Body of pancreas (tissue), 4 donors: ENCODE measurements around the gene MRPS7.

ENCODE experiments used
- POLR2A ChIP-seq, 3 donors: fragments of 450-650 bp; IDR thresholded peaks; one replicate each; pipeline ENCODE4 v1.6.1; 2016; ENCODE audit warnings: antibody characterized with exemption in 3 of 3, mild to moderate bottlenecking in 2 of 3
- TF ChIP-seq, protein P1 (sequence below), 7 experiments: fragments of 450-650 bp in 4 of 7; fragments of 200-600 bp in 3 of 7; sonication (generic) in 3 of 7; IDR thresholded peaks; one replicate each; pipeline ENCODE4 v1.5.1; 2016 to 2019; ENCODE audit warnings: antibody characterized with exemption in 7 of 7

DNA sequence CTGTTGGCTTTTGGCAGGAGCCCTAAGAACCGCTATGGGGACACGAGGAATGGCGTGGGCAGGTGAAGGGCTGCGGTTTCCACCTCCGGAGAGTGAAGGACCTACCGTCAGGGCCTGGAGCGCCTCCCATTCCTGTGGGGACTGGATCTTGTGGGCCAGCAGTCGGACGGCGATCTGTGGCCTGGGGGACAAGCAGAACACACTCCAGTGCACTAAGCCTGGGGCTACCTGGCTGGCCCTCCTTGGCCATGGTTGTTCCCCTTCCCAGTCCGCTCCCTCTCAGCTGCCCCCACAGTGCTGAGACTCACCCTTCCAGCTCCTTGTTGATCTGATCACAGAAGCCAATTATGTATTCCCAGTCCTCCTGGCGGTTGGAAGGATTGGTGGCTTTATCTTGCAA, 15.3 kb upstream of the MRPS7 start:
- no peak for TF ChIP-seq POLR2A (IDR thresholded peaks at IDR 0.05)
- TF ChIP-seq, protein P1, sequence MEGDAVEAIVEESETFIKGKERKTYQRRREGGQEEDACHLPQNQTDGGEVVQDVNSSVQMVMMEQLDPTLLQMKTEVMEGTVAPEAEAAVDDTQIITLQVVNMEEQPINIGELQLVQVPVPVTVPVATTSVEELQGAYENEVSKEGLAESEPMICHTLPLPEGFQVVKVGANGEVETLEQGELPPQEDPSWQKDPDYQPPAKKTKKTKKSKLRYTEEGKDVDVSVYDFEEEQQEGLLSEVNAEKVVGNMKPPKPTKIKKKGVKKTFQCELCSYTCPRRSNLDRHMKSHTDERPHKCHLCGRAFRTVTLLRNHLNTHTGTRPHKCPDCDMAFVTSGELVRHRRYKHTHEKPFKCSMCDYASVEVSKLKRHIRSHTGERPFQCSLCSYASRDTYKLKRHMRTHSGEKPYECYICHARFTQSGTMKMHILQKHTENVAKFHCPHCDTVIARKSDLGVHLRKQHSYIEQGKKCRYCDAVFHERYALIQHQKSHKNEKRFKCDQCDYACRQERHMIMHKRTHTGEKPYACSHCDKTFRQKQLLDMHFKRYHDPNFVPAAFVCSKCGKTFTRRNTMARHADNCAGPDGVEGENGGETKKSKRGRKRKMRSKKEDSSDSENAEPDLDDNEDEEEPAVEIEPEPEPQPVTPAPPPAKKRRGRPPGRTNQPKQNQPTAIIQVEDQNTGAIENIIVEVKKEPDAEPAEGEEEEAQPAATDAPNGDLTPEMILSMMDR (IDR thresholded peaks at IDR 0.05) = no peak
